ENCODE data around the gene MACROD2. TPM values are rescaled to one million over a fixed set of nuclear protein-coding genes. Genes with fewer than 3 reads are reported as not detected.

The MACROD2 gene
- total RNA-seq, 4 donors from 2014 or later, result 4.6 to 33.0 (median 8.3) TPM

DNA sequence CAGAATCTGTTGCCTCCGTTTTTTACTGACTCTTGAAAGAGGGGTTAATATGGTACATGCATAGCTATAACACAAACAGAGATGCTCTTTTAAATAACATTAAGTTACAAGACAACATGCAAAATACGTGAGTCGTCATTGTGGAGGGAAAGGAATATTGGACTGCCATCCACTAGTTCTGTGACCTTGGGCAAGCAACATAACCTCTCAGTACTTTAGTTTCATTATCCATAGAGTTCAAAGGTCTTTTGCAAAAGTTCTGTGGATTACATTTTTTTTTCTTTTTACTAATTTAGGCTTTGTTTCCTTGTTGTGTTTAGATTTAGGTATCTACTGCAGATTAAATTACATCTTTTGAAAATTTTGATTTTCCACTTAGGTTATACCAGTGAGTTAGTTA is 70.5 kb downstream of the MACROD2 start:
- no peaks in the 10 kb centered on the region for H3K9me3 ChIP-seq
- no peak overlapping the region for H3K4me3 ChIP-seq
- H3K4me1 ChIP-seq, result no peaks in the 10 kb centered on the region
- intact Hi-C loops (cut with DNase I; ENCODE audit: low total_unique reads), result no loop called here
- no peaks in the 10 kb centered on the region for H3K27me3 ChIP-seq
- H3K36me3 ChIP-seq, result no peaks in the 10 kb centered on the region
- in situ Hi-C loops (cut with MboI; ENCODE audit: low pct_ligation_motif_present in 1 of 4, low pct_unique_long_range_greater_than_20kb in 1 of 4, low sequenced_read_pairs in 3 of 4), result loop anchor here in 2 of 4 donors (25.0 kb wide), 2 partner anchors 228 to 253 kb away; no protein-coding TSS in a partner anchor
- TF ChIP-seq POLR2AphosphoS5 (IDR thresholded peaks at IDR 0.05) (no peak), EP300 (IDR thresholded peaks at IDR 0.05; ENCODE audit: low read depth) (no peak)
- DNase-seq, result no peak
- no peak overlapping the region for H3K27ac ChIP-seq
- 76 to 82% methylated on average over 2 to 3 of the region's 3 CpGs for WGBS, 2 donors (ENCODE audit: low coverage in 1 of 2)

- no peak overlapping the region for H3K4me3 ChIP-seq
- H3K9me3 ChIP-seq, result no peaks in the 10 kb centered on the region
- H3K36me3 ChIP-seq, result no peaks in the 10 kb centered on the region
- H3K27me3 ChIP-seq, result no peaks in the 10 kb centered on the region
- H3K4me1 ChIP-seq, result no peaks in the 10 kb centered on the region
- intact Hi-C loops (cut with DNase I; ENCODE audit: low total_unique reads), result no loop called here
- no peak for DNase-seq
- in situ Hi-C loops (cut with MboI; ENCODE audit: low pct_ligation_motif_present in 1 of 4, low pct_unique_long_range_greater_than_20kb in 1 of 4, low sequenced_read_pairs in 3 of 4), result loop anchor here in 2 of 4 donors (25.0 kb wide), 2 partner anchors 230 to 255 kb away; no protein-coding TSS in a partner anchor
- no peak overlapping the region for H3K27ac ChIP-seq
- TF ChIP-seq, protein P1, sequence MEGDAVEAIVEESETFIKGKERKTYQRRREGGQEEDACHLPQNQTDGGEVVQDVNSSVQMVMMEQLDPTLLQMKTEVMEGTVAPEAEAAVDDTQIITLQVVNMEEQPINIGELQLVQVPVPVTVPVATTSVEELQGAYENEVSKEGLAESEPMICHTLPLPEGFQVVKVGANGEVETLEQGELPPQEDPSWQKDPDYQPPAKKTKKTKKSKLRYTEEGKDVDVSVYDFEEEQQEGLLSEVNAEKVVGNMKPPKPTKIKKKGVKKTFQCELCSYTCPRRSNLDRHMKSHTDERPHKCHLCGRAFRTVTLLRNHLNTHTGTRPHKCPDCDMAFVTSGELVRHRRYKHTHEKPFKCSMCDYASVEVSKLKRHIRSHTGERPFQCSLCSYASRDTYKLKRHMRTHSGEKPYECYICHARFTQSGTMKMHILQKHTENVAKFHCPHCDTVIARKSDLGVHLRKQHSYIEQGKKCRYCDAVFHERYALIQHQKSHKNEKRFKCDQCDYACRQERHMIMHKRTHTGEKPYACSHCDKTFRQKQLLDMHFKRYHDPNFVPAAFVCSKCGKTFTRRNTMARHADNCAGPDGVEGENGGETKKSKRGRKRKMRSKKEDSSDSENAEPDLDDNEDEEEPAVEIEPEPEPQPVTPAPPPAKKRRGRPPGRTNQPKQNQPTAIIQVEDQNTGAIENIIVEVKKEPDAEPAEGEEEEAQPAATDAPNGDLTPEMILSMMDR (IDR thresholded peaks at IDR 0.05), result no peak
- TF ChIP-seq EP300 (IDR thresholded peaks at IDR 0.05; ENCODE audit: low read depth) (no peak), POLR2A (IDR thresholded peaks at IDR 0.05) (no peak), POLR2AphosphoS5 (IDR thresholded peaks at IDR 0.05) (no peak)
Observed at GRCh38 chr20:14067603-14068002, 72.3 kb downstream of the MACROD2 start.

DNA sequence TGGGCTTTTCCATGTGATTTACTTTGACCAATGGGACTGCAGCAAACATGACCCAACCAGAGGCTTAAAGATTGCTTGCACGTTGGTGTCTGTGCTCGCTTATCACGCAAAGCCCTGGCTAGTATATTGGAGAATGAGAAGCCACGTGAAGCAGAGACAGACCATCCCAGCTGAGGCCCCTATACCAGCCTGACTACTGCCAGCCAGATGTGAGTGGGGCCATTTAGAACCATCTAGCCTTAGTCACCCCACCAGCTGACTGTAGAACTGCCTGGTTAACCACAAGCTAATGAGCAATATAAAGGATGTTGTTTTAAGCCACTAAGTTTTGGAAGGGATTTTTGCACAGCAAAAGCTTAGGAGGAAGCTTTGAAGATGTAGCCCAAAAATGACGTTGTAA is 74.5 kb downstream of the MACROD2 start:
- whole genome bisulfite sequencing, 2 donors (ENCODE audit: low coverage in 1 of 2), result 72 to 81% methylated on average over 5 of the region's 5 CpGs
- no peak for TF ChIP-seq POLR2AphosphoS5 (IDR thresholded peaks at IDR 0.05)
- TF ChIP-seq, protein P1 (IDR thresholded peaks at IDR 0.05), result no peak
- TF ChIP-seq POLR2A (IDR thresholded peaks at IDR 0.05), result no peak
- TF ChIP-seq EP300 (IDR thresholded peaks at IDR 0.05; ENCODE audit: low read depth), result no peak

DNA sequence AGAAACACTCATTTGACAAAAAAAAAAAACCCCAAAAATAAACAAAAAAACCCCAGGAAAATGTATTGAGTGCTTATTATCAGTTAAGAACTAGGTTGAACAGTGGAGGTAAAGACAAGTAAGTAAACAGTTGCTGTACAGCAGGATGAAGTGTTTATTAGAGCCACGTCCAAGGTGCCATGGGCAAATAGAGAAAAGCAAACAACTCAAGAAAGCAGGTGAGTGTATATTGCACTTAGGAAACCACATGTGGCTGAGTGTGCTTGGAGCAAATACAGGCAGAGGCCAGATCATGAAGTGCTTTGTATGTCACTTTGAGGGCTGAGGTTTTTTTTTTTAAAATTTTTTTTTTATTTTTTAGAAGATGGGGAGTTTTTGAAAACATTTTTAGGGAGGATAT is 98.3 kb downstream of the MACROD2 start:
- WGBS, 2 donors (ENCODE audit: low coverage in 1 of 2), result 36 to 50% methylated on average over 1 of the region's 1 CpG
- Histone ChIP-seq H3K36me3 (no peaks in the 10 kb centered on the region), H3K4me3 (no peak overlapping the region), H3K27ac (no peak overlapping the region), H3K9me3 (no peaks in the 10 kb centered on the region), H3K4me1 (no peaks in the 10 kb centered on the region), H3K27me3 (no peaks in the 10 kb centered on the region)
- in situ Hi-C loops (cut with MboI; ENCODE audit: low pct_ligation_motif_present in 1 of 4, low pct_unique_long_range_greater_than_20kb in 1 of 4, low sequenced_read_pairs in 3 of 4), result no loop called here
- intact Hi-C loops (cut with DNase I; ENCODE audit: low total_unique reads), result no loop called here
- no peak for TF ChIP-seq EP300 (IDR thresholded peaks at IDR 0.05; ENCODE audit: low read depth)
- TF ChIP-seq, protein P1 (IDR thresholded peaks at IDR 0.05), result no peak
- no peak for TF ChIP-seq POLR2A (IDR thresholded peaks at IDR 0.05)
- TF ChIP-seq POLR2AphosphoS5 (IDR thresholded peaks at IDR 0.05), result no peak
- no peak for DNase-seq

More for the DNA sequence above, 74.5 kb downstream of the MACROD2 start:
- Histone ChIP-seq H3K36me3 (no peaks in the 10 kb centered on the region), H3K4me1 (no peaks in the 10 kb centered on the region), H3K27me3 (no peaks in the 10 kb centered on the region), H3K27ac (no peak overlapping the region), H3K9me3 (no peaks in the 10 kb centered on the region), H3K4me3 (no peak overlapping the region)
- DNase-seq, result no peak
- intact Hi-C loops (cut with DNase I; ENCODE audit: low total_unique reads), result no loop called here
- in situ Hi-C loops (cut with MboI; ENCODE audit: low pct_ligation_motif_present in 1 of 4, low pct_unique_long_range_greater_than_20kb in 1 of 4, low sequenced_read_pairs in 3 of 4), result loop anchor here in 2 of 4 donors (25.0 kb wide), 2 partner anchors 232 to 257 kb away; no protein-coding TSS in a partner anchor

DNA sequence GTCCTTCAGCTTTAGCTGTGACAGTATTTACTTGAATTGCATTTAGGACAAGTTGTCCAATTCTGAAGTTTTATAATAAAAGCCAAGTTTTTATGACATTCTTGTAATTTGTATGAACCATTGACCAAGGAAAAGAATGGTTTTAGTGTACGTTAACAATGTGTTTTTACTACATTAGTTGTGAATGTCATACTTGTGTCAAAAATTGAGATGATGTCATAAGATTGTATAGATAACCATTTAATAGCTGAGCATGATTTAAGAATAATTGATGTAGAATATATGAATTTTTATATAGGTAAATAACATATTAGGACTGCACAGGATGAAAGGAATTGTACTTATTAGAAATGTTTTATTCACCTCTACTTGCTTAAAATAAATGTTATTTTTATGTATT is 102.9 kb downstream of the MACROD2 start:
- Histone ChIP-seq H3K36me3 (no peaks in the 10 kb centered on the region), H3K4me1 (no peaks in the 10 kb centered on the region), H3K27me3 (no peaks in the 10 kb centered on the region), H3K4me3 (no peak overlapping the region), H3K27ac (no peak overlapping the region), H3K9me3 (no peaks in the 10 kb centered on the region)
- WGBS, 2 donors (ENCODE audit: low coverage in 1 of 2), result 88% methylated on average over 1 of the region's 1 CpG
- intact Hi-C loops (cut with DNase I; ENCODE audit: low total_unique reads) (no loop called here), in situ Hi-C loops (cut with MboI; ENCODE audit: low pct_ligation_motif_present in 1 of 4, low pct_unique_long_range_greater_than_20kb in 1 of 4, low sequenced_read_pairs in 3 of 4) (no loop called here)
- no peak for TF ChIP-seq POLR2A (IDR thresholded peaks at IDR 0.05)
- TF ChIP-seq POLR2AphosphoS5 (IDR thresholded peaks at IDR 0.05), result no peak
- no peak for TF ChIP-seq EP300 (IDR thresholded peaks at IDR 0.05; ENCODE audit: low read depth)
- TF ChIP-seq, protein P1 (IDR thresholded peaks at IDR 0.05), result no peak
- DNase-seq, result no peak
